GM12801 (cell line): ENCODE results near the gene DISP3.

Source experiments
- CTCF ChIP-seq: IDR thresholded peaks from one replicate; pipeline ENCODE4 v1.5.1; 2011; ENCODE audit warnings: control low read depth; ENCODE audit not compliant: insufficient read length; ENCODE audit errors: extremely low read depth

DISP3 gene

GRCh38 chr1:11561740-11562139 lies 82.8 kb downstream of the DISP3 start:
- TF ChIP-seq CTCF, result no peak

GRCh38 chr1:11562664-11563063 lies 83.7 kb downstream of the DISP3 start:
- TF ChIP-seq CTCF, result no peak

- TF ChIP-seq CTCF, result no peak
Observed at GRCh38 chr1:11563560-11564069, 84.7 kb downstream of the DISP3 start.

- no peak for TF ChIP-seq CTCF
Observed at GRCh38 chr1:11564237-11564636, 85.3 kb downstream of the DISP3 start.

GRCh38 chr1:11566042-11566850 lies 87.3 kb downstream of the DISP3 start:
- no peak for TF ChIP-seq CTCF

- TF ChIP-seq CTCF, result no peak
Observed at GRCh38 chr1:11567244-11568065, 88.5 kb downstream of the DISP3 start.

- no peak for TF ChIP-seq CTCF
Observed at GRCh38 chr1:11568687-11569086, 89.7 kb downstream of the DISP3 start.
